HUES6 (cell line): ENCODE data around the gene TNS1.

Experiments used
- H3K27ac ChIP-seq: 2 replicates; pipeline ENCODE4 v1.7.0; 2013; ENCODE audit warnings: low read depth, mild to moderate bottlenecking, low read length, inconsistent platforms
- H3K27me3 ChIP-seq: 2 replicates; pipeline ENCODE4 v1.6.1; 2013; ENCODE audit warnings: low read length; ENCODE audit not compliant: control insufficient read depth, insufficient read depth
- H3K36me3 ChIP-seq: 2 replicates; pipeline ENCODE4 v1.6.1; 2013; ENCODE audit warnings: low read length; ENCODE audit not compliant: control insufficient read depth, insufficient read depth
- H3K4me1 ChIP-seq: 2 replicates; pipeline ENCODE4 v1.6.1; 2013; ENCODE audit warnings: low read length; ENCODE audit not compliant: control insufficient read depth, insufficient read depth
- H3K4me3 ChIP-seq: 2 replicates; pipeline ENCODE4 v1.5.1; 2013; ENCODE audit warnings: low read depth, low read length
- H3K9ac ChIP-seq: one replicate; pipeline ENCODE4 v1.6.1; 2013; ENCODE audit warnings: mild to moderate bottlenecking, low read length
- H3K9me3 ChIP-seq: 2 replicates; pipeline ENCODE4 v1.6.1; 2013; ENCODE audit warnings: low read depth, low read length; ENCODE audit not compliant: control insufficient read depth, insufficient read depth

Gene TNS1

GRCh38 chr2:217964275-217965161 is 38.3 kb downstream of the TNS1 start:
- Histone ChIP-seq H3K9ac (no peak overlapping the region), H3K4me3 (no peak overlapping the region), H3K36me3 (no peaks in the 10 kb centered on the region), H3K4me1 (peaks cover 28% of the 10 kb centered on the region), H3K27ac (no peak overlapping the region), H3K9me3 (no peaks in the 10 kb centered on the region), H3K27me3 (no peaks in the 10 kb centered on the region)

GRCh38 chr2:217960351-217960750 is 42.4 kb downstream of the TNS1 start:
- no peaks in the 10 kb centered on the region for H3K36me3 ChIP-seq
- no peaks in the 10 kb centered on the region for H3K9me3 ChIP-seq

GRCh38 chr2:217959723-217960122 is 43.1 kb downstream of the TNS1 start:
- H3K9me3 ChIP-seq = no peaks in the 10 kb centered on the region
- no peak overlapping the region for H3K9ac ChIP-seq
- H3K4me1 ChIP-seq = peaks cover 19% of the 10 kb centered on the region
- H3K27ac ChIP-seq = no peak overlapping the region
- H3K4me3 ChIP-seq = no peak overlapping the region
- no peaks in the 10 kb centered on the region for H3K36me3 ChIP-seq
- H3K27me3 ChIP-seq = no peaks in the 10 kb centered on the region

More at GRCh38 chr2:217960351-217960750, 42.4 kb downstream of the TNS1 start:
- Histone ChIP-seq H3K27ac (no peak overlapping the region), H3K4me3 (no peak overlapping the region), H3K4me1 (peaks cover 25% of the 10 kb centered on the region), H3K27me3 (no peaks in the 10 kb centered on the region), H3K9ac (no peak overlapping the region)

DNA sequence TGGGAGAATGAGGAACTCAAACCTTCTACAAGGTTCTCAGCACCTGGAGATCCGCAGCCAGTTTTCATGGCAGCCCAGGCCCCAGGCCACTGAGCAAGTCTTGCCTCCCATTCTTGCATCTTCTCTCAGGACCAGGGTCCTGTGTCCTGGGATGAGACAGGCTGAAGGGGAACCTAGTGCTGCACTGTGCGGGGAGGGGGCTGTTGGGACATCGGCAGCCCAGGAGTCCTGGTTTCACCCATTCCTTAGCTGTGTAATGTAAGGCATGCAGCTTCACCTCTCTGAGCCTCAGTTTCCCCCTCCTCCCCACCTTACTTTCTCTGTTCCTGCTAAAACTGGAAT is 43.9 kb downstream of the TNS1 start:
- Histone ChIP-seq H3K9ac (no peak overlapping the region), H3K4me1 (peaks cover 14% of the 10 kb centered on the region; the same call in 1 of the 2 replicates), H3K27ac (no peak overlapping the region), H3K4me3 (no peak overlapping the region), H3K9me3 (no peaks in the 10 kb centered on the region), H3K36me3 (no peaks in the 10 kb centered on the region), H3K27me3 (no peaks in the 10 kb centered on the region)

- peaks cover 14% of the 10 kb centered on the region; the same call in 1 of the 2 replicates for H3K4me1 ChIP-seq
- H3K27ac ChIP-seq = no peak overlapping the region
- H3K4me3 ChIP-seq = no peak overlapping the region
- no peaks in the 10 kb centered on the region for H3K36me3 ChIP-seq
- no peaks in the 10 kb centered on the region for H3K9me3 ChIP-seq
- H3K27me3 ChIP-seq = no peaks in the 10 kb centered on the region
- no peak overlapping the region for H3K9ac ChIP-seq
These were observed 44.5 kb downstream of the TNS1 start for GRCh38 chr2:217958206-217958883.

DNA sequence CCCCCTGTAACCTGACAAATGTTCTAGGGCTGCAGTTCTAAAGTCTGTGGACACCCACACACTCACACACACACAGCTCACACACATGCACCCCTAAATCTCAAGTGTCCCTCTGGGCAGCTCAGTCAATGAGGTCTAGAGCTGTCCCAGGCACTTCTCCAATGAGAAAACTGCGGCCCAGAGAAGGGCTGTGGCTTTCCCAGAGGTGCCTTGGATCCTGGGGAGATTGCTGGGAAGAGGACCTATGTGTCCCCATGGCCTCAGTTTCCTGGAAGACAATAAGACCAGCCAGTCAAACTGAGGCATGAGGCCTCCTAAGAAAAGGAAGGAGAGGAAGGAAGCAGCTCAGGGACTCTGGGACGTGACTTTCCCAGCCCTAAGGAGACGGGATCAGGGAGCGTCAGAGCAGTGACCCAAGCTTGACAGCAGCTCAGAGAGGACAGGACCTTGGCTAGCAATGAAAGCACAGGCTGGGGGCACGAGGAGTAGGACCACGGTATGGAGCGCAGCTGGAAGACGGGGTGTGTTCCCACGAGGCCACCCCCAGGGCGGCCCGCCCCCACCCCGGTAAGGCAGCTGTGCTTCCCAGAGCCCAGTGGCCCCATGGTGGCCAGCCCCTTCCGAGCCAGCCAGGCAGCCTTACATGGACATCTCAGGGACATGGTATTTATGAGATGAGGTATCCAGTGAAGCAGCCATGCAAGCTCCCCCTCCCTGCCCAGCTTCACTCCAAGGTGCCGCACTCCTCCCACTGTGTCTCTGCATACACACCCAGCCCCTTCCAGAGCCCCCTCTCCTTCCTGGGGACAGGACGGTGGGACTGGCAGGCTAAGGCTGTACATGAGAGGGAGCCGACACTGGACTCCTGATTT is 46.0 kb downstream of the TNS1 start:
- Histone ChIP-seq H3K9me3 (no peaks in the 10 kb centered on the region), H3K9ac (no peak overlapping the region), H3K27me3 (no peaks in the 10 kb centered on the region), H3K4me1 (peaks cover 14% of the 10 kb centered on the region; the same call in 1 of the 2 replicates), H3K27ac (no peak overlapping the region), H3K36me3 (no peaks in the 10 kb centered on the region), H3K4me3 (no peak overlapping the region)

- Histone ChIP-seq H3K27me3 (no peaks in the 10 kb centered on the region), H3K4me1 (peaks cover 21% of the 10 kb centered on the region; the same call in 1 of the 2 replicates), H3K27ac (no peak overlapping the region), H3K9me3 (no peaks in the 10 kb centered on the region), H3K4me3 (no peak overlapping the region), H3K36me3 (no peaks in the 10 kb centered on the region), H3K9ac (no peak overlapping the region)
These were observed 46.8 kb downstream of the TNS1 start for GRCh38 chr2:217955881-217956493.

DNA sequence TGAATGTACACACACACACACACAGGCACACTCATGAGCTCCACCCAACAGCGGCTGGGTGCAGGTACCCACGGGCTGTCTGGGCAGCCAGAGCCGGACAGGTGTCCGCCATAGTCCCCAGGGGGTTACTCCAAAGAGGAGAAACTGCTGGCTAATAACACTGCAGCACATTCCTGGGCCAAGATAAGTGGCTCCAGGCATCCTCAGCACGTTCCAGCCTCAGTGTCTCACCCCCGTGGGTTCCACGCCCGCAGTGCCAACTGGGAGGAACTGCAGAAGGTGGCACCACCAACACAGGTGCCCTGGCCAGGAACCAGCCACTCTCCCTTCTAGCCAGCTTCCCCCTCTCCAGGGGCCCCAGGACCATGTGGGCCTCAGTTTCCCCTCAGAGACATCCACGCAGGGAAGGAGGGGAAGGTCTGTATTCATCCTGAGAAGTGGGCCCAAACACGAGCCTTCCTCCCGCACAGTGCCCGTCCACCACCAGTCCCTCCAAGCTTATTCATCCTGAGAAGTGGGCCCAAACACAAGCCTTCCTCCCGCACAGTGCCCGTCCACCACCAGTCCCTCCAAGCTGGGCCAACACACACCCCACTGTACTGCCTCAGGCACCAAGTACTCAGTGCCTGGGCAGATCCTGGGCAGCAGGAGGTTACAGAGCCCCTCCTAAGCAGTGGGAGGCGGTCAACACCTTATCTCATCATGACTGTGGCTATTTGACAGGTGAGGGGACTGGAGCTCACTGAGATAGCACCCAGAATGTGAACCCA is 47.6 kb downstream of the TNS1 start:
- peaks cover 21% of the 10 kb centered on the region; the same call in 1 of the 2 replicates for H3K4me1 ChIP-seq
- no peaks in the 10 kb centered on the region for H3K9me3 ChIP-seq
- H3K27me3 ChIP-seq = no peaks in the 10 kb centered on the region
- no peak overlapping the region for H3K9ac ChIP-seq
- H3K27ac ChIP-seq = no peak overlapping the region
- H3K4me3 ChIP-seq = no peak overlapping the region
- no peaks in the 10 kb centered on the region for H3K36me3 ChIP-seq

DNA sequence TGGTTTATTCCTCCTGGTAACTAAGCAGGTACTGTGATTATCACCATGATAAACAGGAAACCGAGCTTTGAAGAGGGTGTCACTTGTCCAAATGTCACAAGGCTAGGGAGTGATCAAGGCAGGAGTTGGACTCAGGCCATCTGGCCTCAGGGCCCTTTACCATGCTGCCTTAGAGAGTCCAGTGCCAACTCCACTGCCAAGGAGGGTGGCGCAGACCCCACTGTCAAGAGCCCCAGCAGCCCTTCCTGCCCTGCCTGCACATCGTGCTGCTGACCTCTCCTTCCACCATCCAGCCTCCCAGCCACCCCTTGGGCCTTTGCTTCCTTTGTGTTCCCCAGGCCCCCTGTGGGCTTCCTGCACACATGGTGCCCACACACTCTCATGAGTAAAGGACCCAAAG is 48.3 kb downstream of the TNS1 start:
- Histone ChIP-seq H3K4me3 (no peak overlapping the region), H3K4me1 (peaks cover 17% of the 10 kb centered on the region; the same call in 1 of the 2 replicates), H3K9me3 (no peaks in the 10 kb centered on the region), H3K9ac (no peak overlapping the region), H3K27ac (no peak overlapping the region), H3K27me3 (no peaks in the 10 kb centered on the region), H3K36me3 (no peaks in the 10 kb centered on the region)

DNA sequence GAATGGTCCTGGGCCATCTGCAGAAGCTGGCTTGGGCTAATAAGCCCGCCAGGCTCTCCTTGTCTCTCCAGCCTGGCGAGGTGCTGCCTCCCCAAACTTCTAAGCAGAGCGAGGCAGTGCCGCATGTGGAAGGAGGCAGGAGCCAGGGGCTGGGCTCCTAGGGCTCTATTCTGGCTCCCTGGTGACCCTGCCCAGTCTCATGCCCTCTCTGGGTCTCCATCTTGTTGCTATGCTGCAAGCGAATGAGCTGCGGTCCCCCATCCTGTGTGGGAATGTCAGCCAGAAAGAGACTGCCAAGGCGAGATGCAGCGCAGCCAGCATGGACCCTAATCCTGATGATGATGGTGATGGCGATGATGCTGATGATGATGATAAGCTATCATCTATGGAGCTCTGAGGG is 48.7 kb downstream of the TNS1 start:
- no peaks in the 10 kb centered on the region for H3K9me3 ChIP-seq
- no peaks in the 10 kb centered on the region for H3K27me3 ChIP-seq
- no peak overlapping the region for H3K27ac ChIP-seq
- no peak overlapping the region for H3K9ac ChIP-seq
- H3K4me1 ChIP-seq = peaks cover 16% of the 10 kb centered on the region; the same call in 1 of the 2 replicates
- H3K4me3 ChIP-seq = no peak overlapping the region
- no peaks in the 10 kb centered on the region for H3K36me3 ChIP-seq
